Measurements from ENCODE around the gene GNAI3.

The GNAI3 gene

DNA sequence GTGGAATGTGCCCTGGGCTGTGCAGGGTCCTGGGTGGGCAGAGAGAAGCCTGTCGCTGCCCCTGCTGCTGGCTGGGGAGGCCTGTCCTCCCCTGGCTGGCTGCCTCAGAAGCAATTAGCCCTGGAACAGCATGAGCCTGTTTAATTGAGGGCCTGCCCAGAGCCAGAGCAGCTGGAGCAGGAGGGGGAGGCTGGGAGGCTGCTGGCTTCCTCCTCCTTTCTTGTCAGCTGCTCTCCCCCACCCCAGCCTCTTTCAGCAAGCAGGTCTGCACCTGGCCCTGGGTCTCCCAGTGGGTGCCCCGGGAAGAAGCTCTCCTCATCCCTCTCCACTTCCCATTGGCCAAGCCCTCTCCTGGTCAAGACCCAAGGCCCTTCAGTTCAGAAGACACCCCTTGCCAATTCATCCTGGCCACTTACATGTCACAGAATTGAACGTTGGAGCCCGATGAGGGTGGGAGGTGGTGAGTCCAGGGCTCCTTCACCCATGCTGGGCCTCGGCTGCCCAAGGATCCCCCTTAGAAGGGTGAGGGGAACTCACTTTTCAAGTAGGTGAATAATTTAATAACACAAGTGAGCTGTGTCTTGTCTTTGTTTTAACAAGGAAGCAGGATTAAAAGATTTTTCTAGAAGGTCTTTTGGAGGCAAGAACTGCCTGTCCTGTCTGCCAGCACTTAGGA lies 84.4 kb downstream of the GNAI3 start:
- DNase-seq (ENCODE audit: insufficient read length, low spot score) = no peak
- no peak for FAIRE-seq
- TF ChIP-seq, protein P1, sequence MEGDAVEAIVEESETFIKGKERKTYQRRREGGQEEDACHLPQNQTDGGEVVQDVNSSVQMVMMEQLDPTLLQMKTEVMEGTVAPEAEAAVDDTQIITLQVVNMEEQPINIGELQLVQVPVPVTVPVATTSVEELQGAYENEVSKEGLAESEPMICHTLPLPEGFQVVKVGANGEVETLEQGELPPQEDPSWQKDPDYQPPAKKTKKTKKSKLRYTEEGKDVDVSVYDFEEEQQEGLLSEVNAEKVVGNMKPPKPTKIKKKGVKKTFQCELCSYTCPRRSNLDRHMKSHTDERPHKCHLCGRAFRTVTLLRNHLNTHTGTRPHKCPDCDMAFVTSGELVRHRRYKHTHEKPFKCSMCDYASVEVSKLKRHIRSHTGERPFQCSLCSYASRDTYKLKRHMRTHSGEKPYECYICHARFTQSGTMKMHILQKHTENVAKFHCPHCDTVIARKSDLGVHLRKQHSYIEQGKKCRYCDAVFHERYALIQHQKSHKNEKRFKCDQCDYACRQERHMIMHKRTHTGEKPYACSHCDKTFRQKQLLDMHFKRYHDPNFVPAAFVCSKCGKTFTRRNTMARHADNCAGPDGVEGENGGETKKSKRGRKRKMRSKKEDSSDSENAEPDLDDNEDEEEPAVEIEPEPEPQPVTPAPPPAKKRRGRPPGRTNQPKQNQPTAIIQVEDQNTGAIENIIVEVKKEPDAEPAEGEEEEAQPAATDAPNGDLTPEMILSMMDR (IDR thresholded peaks at IDR 0.05; ENCODE audit: insufficient read depth, missing control alignments) = no peak

DNA sequence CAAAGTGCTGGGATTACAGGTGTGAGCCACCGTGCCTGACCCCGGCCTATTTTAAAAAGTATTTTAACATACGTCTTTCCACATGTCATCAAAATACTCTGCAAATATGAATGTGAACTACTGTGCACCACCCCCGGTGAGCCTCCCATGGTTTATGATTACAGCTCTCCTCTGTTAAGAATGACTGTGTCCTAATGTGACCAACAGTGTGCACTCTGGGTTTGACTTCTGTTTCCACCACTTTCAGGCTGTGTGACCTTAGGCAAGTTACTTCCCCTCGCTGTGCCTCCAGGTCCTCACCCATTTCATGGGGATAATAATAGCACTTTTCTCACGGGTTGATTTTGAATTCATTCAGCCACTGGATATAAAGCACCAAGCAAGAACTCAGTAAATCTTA lies 85.9 kb downstream of the GNAI3 start:
- no peak for FAIRE-seq
- TF ChIP-seq, protein P1 (IDR thresholded peaks at IDR 0.05; ENCODE audit: insufficient read depth, missing control alignments) = no peak
- no peak for DNase-seq (ENCODE audit: insufficient read length, low spot score)

DNA sequence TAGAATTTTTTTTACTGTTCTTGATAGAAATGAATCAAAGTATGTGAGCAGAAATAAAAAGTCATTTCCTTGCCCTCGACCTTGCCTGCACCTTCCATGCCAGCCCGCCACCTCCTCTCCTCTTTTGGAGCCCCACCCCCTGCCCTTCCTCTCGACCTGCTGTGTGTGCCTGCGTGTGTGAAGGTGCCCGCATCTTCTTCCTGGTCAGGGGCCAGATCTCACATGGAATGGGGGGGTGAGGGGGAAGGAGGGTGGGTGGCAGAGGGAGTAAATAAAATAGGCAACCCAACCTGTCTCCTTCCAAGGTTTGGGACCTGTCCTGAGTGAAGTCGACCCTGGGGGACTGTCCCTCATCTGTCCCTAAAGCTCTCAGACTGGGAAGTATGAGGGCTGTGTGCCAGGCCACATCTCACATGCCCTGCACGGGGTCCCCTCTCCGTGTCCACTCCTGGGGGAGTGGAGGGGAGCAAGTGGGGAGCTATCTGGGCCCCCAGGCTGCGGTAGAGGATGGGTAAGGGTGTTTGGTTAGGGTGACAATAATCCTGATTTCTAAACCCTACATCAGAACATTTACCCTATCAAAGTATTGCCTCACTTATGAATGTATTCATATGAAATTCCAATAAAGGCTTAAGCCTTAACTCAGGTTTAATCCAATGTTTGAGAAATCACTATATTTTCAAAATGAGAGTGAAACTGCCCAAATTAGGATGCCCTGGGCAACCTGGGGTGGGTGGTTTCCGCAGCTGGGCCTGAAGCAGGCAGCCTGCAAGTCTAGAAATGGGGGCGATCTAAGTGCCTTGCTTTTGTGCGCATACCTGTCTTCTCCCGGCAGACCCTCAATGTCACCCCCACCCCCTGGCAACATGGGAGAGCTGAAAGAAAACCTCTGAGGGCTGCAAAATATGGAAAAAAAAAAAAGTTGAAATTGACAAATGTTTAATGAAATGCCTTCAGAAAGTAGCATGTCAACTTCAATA lies 86.6 kb downstream of the GNAI3 start:
- TF ChIP-seq, protein P1 (IDR thresholded peaks at IDR 0.05; ENCODE audit: insufficient read depth, missing control alignments) = no peak
- FAIRE-seq (no peak), DNase-seq (ENCODE audit: insufficient read length, low spot score) (no peak)

DNA sequence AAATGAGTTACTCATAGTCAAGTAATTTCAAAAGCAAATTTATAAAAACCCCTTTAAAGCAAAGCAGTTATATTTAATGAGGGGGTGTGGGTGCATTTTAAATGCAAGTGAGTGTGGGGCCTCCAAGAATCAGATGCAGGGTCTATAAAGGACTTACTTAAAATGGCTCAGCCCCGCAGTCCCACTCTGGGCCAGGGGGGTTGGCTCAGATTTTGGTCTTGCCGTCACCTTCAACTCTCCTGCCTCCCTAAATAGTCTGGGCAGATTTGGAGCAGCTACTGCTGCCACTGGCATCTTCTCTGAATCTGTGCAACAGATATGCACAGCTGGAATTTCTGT lies 87.4 kb downstream of the GNAI3 start:
- no peak for DNase-seq (ENCODE audit: insufficient read length, low spot score)
- TF ChIP-seq, protein P1 (IDR thresholded peaks at IDR 0.05; ENCODE audit: insufficient read depth, missing control alignments) = no peak
- FAIRE-seq = no peak

DNA sequence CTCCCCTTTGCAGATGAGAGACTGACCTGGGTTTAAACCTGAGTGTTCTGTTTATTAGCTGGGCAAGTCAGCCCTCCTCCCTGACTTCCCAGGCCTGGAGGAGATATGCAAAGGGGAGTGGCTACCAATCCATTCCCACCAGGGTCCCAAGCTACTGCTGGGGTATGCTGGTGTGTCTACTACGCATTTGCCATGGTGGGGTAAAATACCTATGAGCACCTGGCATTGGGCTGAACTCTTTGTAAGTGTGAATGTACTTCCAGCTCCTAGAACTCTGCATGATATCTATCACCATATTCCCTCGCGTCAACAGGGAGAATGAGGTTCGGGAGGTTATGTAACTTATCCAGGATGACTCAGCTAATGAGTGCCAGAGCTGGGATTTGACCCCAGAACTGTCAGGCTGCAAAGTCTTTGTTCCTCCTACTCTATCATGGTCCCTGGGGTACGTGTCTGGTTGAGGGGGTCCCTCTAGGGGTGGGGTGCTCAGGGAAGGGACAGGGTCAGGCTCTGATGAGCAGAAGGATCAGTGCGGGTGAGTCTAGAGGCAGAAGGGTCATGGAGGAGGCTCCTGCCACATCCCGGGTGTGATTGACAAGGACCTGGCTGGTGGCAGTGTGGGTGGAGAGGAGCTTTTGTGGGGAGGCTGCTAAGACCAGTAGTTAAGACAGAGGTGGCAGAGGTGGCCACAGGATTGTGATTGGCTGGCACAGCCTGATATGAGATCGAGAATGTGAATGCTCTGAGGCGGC lies 88.0 kb downstream of the GNAI3 start:
- FAIRE-seq (no peak), DNase-seq (ENCODE audit: insufficient read length, low spot score) (no peak)
- TF ChIP-seq, protein P1 (IDR thresholded peaks at IDR 0.05; ENCODE audit: insufficient read depth, missing control alignments) = no peak

DNA sequence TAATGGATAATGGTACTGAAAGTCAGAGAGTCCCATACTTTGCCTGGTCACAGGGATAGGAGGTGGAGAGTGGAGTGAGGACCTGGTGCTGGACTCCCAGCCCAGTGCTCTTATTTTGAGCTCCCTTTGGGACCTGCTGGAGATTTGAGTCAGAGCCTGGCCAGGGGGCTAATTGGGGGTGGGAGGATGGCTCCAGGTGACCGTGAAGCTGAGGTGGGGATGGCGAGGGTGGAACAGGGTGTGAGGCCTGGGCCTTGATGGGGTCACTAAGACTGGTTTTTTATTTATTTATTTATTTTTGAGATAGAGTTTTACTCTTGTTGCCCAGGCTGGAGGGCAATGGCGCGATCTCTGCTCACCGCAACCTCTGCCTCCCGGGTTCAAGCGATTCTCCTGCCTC lies 89.0 kb downstream of the GNAI3 start:
- TF ChIP-seq, protein P1 (IDR thresholded peaks at IDR 0.05; ENCODE audit: insufficient read depth, missing control alignments) = no peak
- DNase-seq (ENCODE audit: insufficient read length, low spot score) (no peak), FAIRE-seq (no peak)

Data from D721Med (cell line).